EL (cell line): ENCODE data around the gene FOCAD.
"Not testable (repeated sequence)": the region's sequence is repeated elsewhere in the genome, so short reads cannot be mapped to it uniquely, and the experiment has no call there.

ENCODE experiments used
- DNase-seq: peaks from one replicate; pipeline ENCODE4 v3.0.0-alpha.2; 2016

The FOCAD gene

DNA sequence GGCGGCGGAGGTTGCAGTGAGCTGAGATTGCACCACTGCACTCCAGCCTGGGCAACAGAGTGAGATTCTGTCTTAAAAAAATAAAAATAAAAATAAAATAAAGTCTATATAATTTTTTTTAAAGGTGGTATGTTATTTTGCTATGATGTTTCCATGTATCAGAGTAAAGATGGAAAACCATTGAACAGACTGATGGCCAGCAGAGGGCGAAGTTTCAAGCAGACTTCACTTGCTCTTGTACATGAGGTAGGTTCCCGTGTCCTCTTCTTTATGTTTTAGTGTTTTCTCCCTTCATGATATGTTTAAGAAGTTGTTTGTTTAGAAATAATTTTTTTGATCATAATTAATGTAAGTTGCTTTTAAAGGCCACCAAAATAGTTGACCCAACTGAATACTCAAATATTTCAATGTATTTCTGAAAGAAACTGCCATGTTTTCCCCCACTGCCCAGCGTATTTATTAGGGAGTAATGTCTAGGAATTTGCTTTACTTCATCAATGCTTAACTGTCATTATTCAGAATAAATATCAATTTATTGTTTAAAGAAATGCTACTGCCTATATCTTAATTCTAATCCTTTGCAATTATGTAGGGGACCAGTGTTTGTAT is 201.0 kb downstream of the FOCAD start:
- DNase-seq, result peak; percentile 57

DNA sequence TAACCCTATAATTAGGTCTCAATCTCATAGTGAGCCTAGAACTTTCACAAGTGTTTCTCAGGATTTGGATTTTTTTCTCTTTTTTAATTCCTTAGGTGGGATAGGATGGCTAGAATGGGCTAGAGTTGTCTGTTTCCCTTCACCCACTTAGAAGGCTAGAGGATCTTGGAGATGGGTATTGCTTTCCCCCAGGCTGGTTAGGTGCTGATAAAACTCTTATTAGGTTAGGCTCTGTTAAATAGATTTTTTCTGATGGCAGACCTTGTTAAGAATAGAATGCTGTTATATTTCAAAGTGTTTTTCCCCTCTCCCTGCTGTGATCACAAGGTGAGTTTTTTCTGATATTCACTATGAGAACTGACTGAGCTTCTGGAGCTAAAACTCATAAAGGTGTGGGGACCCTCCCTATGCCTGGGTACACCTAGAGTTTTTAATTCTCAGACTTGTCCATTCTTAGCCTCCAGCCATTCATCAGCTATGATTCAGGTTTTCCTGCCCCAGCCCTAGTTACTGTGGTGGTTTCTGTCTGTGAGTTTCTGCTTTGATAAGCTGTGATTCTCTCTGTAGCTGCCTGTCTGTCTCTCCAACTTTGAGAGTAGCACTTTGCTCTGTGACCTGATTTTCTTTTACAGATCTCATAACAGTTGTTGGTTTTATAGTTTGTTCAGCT is 215.0 kb downstream of the FOCAD start:
- DNase-seq, result peak; percentile 1

DNA sequence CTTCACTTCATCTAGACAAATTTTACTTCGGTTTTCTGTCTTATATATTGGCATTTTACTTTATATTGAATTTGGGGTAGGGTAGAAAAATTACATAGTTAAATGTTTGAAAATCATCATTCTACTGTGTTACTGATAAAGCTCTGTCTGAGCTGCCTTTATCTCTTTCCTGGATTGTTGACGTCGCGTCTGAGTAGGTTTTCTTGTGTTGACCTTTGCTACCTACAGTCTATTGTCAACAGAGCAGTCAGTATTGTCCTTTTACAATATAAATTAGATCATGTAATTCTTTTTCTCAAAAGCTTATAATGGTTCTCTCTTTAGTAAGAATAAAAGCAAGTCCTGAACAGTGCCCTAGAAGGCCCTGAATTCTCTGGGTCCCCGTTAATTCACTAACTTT is 219.2 kb downstream of the FOCAD start:
- no peak for DNase-seq

DNA sequence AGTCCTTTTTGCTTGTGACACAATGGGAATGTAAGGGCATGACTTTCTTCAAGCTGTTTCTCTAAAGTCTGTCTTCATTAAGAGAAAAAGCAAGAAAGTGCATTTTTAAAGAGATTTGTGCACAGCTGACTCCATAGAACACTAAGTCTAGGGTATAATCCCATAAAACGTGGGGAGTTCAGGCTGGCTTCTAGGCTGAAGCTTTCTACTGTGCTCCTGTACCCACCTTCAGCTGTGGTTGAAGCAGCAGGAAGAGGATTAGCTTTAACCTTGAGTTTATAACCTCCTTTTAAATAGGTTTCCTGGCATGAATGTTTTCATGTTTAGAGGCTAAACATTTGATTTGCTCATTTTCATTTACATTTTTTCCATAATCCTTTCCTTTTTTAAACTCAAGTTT is 220.9 kb downstream of the FOCAD start:
- DNase-seq, result no peak

DNA sequence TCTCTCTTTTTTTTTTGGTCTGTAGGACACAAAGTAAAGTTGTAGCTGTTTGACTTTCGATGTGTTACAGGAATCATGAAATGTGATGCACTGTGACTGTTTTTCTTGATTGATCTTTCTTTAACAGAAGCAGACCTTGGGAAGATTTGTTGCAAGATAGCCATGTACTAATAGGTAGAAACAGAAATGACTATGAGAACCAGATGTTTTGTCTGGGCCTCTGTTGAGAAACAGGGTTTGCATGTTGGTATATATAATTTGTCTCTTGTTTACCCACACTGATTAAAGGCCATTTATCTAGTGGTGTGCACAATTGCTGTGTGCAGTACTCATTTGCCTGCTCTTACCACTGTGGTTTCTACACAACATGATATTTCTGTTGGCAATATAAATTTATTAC is 222.3 kb downstream of the FOCAD start:
- DNase-seq, result no peak

DNA sequence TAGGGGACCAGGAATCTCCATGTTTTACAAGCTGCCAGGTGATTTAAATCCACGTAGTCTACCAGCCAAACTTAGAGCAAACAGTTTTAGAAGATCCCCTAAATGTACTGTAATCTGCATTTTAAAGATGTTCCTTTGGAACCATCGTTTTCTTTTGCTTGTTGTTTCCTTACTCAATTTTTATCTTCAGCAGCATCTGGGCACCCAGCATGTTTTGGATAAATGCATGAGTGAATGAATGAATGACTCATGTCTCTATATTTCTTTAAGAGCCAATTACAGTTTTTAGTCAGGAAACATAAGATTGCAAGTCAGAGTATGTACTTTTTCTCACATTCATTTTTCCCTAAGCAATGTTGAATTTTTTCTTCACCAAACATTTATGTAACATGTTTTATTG is 224.4 kb downstream of the FOCAD start:
- DNase-seq, result no peak

DNA sequence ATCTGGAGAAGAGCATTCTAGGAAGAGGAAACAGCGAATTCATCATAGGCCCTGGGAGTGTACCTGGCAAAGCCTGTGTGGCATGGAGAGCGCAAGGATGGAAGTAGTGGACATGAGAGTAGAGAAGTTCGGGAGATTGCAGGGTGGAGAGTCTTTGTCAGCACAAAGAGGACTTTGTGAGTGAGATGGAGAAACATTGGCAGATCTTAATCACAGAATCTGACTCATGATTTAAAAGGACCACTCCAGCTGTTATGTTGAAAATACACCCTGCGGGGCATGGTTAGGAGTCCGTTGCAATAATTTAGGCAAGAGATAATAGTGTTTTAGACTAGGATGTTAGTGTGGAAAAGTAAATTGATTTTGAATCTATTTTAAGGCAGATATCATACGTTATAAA is 230.5 kb downstream of the FOCAD start:
- DNase-seq, result no peak

DNA sequence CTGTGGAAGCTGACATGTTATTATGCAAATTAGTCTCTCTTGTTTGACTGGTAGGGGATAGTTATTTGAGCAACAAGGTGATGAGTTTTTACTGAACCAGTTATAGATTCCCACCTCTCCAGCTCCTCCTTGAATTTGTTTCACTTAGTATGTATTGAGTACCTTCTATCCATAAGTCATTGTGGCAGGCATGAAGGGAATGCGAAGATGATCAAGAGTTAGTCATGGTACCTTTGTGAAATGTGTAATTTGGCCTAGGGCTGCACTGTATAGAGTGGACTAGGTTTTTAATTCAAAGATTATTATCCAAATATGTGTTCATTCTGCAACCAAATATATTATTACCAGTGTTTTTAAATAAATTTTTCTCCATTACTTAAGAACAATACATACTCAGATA is 237.3 kb downstream of the FOCAD start:
- DNase-seq, result peak; percentile 32

DNA sequence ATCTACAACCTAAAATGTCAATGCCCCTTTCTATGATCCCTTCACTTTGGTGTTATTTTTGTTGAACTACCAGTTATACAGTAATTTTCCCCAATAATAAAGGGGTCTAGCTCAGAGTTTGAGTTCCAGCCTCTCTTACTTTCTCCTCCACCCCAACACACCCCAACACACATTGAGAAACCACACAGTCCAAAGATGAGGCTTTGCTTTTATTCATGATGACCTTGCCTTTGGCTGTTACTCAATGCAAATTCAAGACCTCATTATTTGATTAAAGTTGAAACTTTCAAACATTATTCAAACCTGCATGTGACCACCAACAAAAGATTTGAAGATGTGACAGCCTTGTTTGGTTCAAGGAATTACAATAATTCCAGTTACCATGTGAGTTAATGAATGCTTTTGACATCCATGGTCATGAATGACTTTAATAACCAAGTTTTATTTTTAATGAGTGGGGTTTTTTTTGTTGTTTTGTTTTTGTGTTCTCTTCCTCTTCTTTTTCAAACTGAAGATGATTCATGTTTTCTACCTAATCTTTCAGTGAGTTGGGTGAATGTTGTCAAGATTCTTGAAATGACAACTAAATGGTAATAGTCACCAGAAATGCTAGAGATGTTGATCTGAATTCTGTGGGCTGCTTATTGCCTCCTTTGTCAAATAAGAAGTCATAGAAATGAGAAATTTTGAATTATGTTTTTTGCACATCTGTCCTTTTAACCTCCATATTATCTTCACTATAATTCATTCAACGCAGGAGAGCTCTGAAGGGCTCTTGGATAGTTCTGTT is 241.4 kb downstream of the FOCAD start:
- DNase-seq, result no peak

DNA sequence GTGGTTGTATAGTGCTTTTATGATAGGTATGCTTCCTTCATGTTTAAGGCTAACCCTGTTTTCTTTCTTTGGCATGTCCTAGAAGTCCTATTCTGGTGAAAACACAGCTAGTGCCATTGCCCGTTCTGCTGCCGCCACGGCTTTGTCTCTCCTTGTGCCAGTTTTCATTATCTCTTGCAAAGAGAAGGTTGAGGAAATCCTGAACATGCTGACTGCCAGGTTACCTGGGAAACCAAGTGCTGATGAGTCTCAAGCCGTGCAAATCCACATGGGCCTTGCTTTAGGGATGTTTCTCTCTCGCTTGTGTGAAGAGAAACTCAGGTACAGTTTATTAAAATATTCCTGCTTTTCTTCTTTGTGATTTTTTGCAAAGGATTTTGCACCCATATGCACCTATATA is 245.2 kb downstream of the FOCAD start:
- DNase-seq, result no peak

DNA sequence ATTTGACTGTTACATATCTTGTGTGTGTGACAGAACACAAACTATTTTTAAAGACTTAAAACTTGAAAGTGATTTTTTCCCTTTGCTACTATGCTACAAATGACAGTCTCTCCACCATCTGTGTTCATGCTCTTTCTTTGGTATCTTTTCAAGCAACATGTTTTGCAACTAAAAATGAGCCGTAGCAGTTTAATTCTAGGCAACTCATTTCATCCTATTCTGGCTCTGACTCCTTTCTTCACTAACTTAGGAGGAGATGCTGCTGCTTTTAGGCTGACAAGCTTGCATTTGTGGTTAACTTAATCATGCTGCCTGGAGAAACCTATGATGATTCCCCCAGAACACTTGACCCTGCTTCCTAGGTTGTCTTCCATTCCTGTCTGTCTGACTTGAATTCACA is 246.8 kb downstream of the FOCAD start:
- DNase-seq, result no peak

DNA sequence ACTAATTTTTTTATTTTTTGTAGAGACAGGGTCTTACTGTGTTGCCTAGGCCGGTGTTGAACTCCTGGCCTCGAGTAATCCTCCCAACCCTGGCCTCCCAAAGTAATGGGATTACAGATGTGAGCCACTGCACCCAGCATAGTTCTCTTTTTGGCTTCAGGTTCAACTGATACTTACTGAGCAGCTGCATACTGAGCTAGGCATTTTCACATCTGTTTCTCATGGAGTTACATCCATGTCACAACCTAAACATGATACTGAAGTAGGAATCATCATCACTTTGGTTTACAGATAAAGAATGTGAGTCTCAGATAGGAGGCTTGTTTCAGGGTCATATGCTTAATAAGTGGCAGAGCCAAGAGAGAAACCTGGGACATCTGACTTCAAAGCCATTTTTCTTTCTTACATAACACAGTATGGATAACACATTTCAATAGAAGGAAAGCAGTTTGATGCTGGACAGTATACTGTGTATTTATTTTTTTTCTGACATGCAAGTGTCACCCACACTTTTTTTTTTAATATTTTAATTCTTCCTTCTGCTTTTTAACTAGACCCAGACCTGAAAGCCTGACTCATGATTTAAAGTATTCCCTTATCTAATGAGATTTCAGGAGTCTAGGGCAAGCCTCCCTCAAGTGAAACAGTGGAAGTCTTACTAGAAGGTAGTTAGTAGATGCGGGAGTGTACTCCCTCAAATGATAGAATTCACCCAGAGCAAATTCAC is 256.6 kb downstream of the FOCAD start:
- no peak for DNase-seq

DNA sequence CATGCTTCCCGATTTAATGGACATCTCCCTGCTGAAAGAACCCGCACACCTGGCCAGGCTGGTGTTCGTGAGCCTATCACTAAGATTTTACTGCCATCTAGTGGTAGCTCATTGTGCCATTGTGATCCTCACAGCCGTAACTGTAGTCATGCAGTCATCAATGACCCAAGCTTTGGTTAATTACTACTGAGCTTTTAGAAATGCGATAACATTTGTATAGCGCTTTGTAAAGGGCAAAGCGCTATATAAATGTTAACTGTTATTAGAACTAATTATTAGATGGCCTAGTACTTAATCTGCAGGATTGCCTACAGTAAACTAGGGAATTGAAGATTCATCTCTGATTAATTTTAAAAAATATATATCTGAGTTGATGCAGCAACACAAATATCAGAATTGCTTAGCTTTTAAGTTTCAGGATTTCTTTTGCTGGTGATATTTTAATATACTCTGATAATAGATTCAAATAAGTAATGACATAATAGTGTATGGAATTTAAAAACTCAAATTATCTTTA is 257.2 kb downstream of the FOCAD start:
- DNase-seq, result peak; percentile 68

DNA sequence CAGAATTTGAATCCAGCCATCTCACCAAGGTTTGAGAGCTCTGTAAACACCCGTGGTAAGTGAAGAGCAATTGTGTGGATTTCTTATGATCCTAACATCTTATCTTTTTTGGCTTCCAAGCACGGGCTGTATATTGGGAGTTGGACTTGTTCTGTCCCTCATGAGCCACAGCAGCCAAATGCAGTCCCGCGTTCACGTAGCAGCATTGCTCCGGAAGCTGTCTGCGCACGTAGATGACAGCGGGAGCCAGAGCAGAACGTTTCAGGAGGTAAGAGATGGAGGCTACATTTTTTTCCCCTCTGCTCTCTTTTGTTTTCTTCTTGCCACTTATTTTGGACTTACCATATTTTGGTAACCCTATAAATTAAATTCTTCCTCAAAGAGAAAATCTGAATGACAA is 260.4 kb downstream of the FOCAD start:
- no peak for DNase-seq

DNA sequence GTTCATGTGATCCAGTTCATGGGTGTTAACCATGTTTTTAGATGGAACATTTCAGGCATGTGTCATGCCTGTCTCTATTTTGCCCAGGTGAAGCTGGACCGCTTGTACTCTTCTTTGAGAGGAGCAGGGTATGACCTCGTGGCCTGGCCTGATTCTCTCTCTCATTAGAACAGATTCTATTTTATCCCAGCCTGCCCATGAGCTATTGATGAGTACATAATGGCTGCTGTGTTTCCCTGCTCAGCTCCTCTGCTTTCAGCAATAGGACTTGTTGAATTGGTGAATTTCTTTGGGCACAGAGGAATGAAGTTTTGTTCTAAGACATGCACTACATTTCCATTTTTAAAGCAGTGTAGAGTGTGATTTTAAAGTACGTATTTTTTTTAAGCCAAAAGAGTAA is 261.2 kb downstream of the FOCAD start:
- no peak for DNase-seq

DNA sequence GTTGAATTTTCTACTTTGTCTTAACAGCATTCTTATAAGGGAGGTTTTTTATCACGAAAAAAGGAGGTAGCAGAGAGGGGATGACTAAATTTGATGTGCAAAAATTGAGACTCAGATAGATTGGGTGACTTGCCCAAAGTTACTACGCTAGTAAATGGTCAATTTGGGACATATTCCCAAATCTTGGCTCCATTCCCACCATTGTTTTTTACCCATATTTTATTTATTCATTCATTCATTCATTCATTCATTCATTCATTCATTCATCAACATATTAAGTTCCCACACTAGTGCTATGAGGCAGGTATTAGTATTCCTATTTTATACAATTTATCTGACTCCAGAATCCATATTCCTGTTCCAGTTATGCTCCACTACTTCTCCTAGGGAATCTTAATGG is 261.8 kb downstream of the FOCAD start:
- no peak for DNase-seq

DNA sequence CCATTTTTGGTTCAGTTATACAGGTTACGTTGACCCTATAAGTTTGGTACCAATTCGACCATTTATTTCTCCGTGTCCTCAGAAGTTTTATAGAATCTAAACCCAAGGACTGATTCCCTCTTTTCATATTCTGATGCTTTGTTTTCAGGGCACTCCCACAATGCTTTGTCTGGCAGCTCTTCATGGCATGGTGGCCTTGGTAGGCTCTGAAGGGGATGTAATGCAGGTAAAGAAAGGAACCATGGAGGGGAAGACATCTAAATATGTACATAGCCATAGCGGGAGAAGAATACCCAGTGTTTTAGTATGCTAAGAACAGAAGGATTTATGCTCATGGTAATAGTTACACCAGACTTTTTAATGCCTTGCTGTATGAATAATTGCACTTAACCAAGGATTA is 264.6 kb downstream of the FOCAD start:
- DNase-seq, result no peak

DNA sequence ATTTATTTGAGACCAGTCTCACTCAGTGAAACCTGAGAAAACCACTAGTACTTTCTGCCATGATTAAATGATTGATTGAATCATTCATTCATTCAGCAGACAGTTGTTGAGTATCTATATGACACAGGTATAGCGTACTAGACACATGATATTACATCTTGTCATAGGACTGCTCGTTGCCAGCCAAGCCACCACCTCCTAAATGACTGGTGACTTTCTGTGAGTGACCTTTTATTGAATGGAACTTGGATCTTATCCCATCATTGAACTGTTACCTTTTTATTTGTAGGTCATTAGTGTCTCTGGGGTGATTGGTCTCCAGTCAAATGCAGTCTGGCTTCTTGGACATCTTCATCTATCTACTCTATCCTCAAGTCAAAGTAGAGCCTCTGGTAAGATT is 266.6 kb downstream of the FOCAD start:
- DNase-seq, result no peak

DNA sequence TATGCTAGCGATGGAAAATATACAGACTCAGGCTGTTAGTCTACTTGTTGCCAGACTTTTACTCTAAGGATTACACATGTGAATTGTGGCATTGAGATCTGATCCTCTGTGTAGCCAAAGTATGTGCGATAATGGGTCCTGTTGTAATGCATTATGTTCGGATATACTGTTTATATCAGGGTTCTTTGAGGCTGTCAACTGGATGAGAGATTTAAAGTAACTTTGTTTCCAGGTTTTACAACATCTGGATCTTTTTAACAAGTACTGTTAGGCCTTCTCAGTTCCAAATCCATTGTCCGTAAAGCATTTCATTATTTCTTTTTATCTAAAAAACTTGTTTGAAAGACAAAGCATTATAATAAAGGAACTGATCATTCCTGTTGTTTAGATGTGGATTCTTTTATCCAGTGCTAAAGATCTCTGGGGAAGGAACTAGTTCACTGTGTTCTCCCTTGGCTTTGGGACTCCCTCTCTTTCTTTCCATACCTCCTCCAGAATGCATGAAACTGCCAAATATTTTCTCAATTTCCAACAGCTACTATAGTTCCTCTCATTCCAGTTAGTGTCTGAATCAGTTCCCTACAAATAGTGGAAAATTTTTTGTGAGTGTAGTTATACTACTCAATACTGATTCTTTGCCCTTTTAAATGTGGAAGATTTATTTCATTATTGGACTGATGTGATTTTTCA is 278.6 kb downstream of the FOCAD start:
- DNase-seq, result no peak

DNA sequence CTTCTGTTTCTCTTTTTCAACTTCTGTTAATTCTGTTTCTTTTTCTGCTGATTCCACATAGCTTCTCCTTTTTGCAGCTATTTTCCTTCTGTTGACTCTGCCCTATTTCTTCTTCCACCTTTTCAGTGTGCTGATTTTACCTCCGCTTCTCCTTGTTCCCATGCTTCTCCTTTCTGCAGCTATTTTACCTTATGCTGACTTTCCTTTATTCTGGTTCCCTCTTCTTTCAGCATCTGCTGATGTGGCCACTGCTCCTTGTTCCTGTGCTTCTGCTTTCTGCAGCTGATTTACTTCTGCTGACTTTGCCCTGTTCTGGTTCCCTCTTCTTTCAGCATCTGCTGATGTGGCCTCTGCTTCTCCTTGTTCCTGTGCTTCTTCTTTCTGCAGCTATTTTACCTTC is 288.6 kb downstream of the FOCAD start:
- DNase-seq, result no peak

DNA sequence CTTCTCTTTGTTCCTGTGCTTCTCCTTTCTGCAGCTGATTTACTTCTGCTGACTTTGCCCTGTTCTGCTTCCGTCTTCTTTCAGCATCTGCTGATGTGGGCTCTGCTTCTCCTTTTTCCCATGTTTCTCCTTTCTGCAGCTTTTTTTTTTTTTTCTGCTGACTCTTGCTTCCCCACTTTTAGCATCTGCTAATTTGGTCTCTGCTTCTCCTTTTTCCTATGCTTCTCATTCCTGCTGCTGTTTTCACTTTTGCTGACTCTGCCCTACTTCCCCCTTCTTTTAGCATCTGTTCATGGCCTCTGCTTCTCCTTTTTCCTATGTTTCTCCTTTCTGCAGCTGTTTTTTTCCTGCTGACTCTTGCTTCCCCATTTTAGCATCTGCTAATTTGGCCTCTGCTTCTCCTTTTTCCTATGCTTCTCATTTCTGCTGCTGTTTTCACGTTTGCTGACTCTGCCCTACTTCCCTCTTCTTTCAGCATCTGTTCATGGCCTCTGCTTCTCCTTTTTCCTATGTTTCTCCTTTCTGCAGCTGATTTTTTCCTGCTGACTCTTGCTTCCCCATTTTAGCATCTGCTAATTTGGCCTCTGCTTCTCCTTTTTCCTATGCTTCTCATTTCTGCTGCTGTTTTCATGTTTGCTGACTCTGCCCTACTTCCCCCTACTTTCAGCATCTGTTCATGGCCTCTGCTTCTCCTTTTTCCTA is 289.3 kb downstream of the FOCAD start:
- not testable (repeated sequence) for DNase-seq
